Activated CD4-positive, alpha-beta T cell treated with anti-CD3 and anti-CD28 coated beads for 1 hour (primary cell): ENCODE results near the gene COQ10B.
"Not testable (repeated sequence)": the region's sequence is repeated elsewhere in the genome, so short reads cannot be mapped to it uniquely, and the experiment has no call there.

ENCODE experiments used
- DNase-seq: peaks from one replicate; pipeline ENCODE4 v3.0.0-alpha.2; 2020

The COQ10B gene

DNA sequence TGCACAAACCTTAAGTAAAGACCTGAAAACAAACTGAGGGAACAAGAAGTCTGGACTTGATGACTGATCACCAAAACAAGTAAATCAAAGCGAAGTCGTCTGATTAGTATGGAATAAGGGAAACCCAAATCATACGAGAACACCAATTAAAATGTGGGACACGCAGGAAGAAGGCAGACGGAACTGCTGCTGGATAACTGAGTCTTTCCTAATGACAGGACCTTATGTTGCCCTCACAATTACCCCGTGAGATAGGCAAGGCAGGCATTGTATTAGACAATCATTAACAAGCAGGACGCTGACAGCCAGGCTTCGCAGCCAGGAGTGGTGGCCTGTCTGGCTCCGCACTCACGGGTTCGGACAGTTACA lies 614 bp upstream of the COQ10B start:
- DNase-seq, result no peak

DNA sequence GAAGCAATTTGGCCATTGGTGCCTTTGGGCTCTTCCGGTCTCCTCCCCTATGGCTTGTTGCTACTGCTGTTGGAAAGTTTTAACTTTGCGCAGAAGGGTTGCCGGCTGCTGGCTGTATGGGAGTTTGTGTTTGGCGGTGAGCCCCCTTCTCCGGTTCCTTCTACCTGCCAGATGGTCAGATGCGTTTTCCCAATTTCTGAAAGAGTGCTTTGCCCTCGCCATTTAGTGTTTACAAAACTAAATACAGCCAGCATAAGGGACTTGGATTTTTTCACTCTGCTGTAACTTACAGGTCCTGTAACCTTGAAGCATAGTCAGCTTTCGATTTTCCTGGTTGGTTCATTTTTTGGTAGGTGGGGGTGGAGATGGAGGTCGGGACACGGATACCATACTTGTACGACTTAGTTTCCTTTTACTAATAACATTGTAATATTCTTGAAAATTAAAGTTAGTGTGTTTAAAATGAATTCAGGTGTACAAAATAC lies 604 bp downstream of the COQ10B start:
- DNase-seq, result no peak

DNA sequence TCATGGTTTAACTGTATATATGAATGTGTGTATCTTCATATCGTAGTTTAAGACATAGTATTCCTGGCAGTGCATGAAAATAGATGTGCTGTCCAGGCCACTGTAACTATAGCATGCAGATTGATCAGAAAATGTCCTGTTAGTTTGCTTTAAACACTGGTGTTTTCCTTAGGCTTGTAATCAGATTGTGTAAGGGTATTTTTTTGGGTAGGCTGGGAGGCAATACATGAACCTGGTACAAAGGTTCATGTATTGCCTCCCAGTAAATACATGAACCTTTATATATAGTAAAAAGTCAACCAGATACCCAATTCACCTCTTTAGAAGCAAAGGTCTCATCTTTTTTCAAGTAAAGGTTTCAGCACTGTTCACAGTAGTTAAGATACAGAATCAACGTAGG lies 1.6 kb downstream of the COQ10B start:
- no peak for DNase-seq

DNA sequence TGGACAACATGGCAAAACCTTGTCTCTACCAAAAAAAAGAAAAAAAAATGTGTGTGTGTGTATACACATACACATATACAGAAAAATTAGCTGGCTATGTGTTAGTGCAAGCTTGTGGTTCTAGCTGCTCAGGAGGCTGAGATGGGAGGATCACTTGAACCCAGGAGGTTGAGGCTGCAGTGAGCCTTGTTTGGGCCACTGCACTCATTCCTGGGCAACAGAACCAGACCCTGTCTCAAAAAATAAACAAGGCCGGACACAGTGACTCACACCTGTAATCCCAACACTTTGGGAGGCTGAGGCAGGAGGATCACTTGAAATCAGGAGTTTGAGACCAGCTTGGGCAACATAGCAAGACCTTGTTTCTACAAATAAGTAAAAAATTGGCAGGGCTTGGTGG lies 2.1 kb downstream of the COQ10B start:
- no peak for DNase-seq

DNA sequence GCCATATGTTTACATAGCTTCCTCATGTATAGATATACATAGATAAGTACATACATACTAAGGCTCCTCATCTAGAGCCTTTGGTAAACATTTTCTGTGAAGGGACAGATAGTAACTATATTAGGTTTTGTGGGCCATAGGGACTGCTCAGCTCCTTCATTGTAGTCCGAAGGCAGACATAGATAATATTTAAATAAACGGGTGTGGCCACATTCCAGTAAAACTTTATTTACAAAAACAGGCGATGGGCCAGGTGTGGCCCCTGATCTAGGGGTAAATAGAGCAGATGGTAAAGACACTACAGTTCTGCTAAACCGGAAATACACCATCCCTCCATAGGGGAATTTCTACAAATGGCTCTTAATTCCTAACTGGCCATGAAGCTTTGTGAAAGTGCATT lies 7.3 kb downstream of the COQ10B start:
- DNase-seq, result no peak

DNA sequence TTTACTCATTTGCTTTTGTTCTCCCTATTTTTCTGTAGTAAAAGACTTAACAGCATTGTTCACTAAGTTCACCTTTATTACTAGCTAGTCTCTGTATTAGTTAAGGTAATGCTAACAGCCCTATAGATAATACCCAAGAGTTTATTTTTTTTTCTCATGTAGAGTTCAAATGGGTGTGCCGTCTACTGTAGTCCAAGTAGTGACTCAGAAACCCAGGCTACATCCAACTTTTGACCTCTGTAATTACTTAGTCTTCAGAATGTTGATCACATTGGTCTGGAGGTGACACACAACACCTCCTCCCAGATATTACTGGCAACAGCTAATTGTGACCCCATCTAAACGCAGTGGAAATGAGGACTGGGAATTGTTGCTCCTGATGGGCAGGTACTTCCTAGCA lies 7.7 kb downstream of the COQ10B start:
- no peak for DNase-seq

DNA sequence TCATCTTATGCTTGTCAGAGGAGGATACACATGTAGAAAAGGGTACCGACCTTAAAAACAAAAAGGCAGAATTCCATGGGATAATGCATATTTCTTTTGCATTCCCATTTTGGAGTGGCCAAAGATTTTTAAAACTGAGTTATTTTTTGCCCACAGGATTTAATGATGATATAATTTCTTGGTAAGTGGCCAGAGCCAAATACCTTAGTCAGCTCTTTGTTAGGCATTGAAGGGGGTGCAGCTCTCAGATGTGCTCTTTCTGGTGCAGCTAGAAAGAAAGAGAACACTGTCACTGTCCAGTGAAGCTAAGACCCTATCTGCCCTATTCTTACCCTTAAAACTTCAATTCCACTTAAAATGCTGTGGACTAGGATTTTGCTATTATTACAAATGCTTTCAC lies 10.8 kb downstream of the COQ10B start:
- no peak for DNase-seq

DNA sequence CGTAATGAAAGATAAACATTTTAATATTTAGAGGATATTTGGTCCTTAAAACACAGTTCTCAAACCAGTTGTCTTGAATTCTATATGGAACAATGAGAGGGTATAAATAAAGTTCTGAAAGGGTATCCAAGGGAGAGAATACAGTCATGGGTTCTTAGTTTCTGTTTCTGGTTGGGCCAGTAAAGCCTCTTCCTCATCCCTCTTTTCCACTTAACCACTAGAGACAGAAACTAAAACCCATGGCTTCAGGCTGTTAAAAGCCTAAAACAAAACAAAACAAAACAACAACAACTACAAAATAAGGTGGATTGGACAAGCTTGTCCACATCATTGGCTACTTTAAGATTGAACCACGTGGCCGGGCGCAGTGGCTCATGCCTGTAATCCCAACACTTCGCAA lies 18.8 kb downstream of the COQ10B start:
- no peak for DNase-seq

DNA sequence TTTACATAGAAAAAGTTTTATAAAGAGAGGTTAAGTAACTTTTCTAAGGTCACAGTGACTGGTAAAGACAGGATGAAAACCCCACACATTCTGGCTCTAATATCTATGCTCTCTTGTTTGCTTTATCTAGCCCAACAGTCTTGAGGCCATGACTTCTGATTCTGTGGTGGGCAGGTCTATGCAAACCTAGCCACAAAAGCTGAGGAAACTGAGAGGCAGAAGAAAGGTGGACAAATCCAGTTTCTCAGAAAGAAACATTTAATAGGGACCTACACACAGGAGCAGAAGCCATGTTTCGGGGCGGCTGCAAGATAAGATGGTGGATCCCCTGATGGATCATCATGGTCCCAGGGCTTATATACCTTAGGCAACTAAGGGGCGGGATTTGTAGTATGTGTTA lies 24.4 kb downstream of the COQ10B start:
- DNase-seq, result no peak

DNA sequence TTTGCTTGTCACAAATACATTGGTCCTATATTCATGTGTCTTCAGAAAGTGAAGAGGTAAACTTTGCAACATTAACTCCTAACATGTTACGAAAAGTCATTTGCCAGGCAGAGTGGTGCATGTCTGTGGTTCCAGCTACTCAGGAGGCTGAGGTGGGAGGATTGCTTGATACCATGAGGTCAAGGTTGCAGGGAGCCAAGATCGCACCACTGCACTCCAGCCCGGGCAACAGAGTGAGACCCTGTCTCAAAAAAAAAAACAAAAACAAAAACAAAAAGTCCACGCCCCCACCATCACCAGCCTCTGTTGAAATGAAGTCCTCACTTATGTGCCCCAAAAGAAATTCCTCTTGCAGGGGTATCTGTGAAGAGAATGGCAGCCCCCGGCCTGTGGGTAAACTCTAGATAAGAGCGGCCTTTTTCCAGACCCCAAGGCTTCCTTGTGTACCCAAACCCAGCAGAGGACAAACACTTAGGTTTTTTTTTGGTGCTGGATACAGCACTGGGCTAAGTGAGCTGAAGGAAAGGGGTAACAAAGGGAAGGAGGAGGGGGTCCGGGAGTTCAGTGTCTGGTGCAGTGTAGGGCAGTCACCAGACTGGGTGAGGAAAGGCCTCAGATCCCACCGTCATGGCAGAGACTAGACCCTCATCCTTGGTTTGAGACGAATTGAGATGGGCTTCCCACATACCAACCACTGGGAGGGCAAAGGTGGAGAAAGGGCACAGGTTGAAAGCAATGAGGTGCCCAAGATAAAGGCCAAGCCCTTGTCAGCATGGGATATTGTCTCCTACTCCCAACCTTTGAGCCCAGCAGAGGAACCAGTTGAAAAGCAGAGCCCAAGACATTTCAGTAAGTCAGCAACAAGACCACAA lies 27.0 kb downstream of the COQ10B start:
- no peak for DNase-seq

DNA sequence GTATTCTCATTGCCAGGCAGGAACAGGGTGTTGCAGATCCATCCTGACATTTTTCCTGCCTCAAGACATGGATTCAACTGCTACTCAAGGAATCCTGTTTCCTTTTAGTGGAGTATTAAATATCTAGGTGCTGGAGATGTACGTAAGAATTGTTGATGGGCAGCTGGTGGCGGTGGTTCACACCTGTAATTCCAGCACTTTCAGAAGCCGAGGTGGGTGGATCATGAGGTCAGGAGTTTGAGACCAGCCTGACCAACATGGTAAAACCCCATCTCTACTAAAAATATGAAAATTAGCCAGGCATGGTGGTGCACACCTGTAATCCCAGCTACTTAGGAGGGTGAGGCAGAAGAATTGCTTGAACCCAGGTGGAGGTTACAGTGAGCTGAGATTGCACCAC lies 30.9 kb downstream of the COQ10B start:
- DNase-seq, result not testable (repeated sequence)

DNA sequence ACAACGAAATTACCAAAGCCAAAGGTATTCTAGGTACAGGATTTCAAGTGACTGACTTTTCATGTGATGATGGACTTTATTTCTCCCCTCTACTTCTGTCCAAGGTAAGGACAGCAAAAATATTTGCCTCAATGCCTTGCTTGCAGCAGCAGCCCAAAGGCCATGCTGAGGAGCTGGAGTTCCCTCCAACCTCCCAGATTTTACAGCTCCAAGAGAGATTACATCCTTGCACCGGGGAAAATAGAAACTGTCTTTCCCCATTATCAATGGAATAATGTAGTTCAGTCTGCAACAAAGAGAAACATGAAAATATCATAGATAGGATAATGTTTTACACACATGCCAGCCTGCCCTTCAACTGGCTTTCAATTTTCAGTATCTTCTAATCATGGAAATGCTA lies 32.8 kb downstream of the COQ10B start:
- DNase-seq, result no peak

DNA sequence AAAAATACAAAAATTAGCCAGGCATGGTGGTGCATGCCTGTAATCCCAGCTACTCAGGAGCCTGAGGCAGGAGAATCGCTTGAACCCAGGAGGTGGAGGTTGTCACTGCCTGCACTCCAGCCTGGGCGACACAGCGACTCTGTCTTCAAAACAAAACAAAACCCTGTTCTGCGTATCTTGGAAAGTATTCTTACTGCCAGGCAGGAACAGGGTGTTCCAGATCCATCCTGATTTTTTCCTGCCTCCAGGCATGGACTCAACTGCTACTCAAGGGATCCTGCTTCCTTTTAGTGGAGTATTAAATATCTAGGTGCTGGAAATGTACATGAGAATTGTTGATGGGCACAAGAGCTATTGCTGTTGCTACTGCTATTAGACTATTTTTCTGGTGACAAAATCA lies 34.0 kb downstream of the COQ10B start:
- no peak for DNase-seq

DNA sequence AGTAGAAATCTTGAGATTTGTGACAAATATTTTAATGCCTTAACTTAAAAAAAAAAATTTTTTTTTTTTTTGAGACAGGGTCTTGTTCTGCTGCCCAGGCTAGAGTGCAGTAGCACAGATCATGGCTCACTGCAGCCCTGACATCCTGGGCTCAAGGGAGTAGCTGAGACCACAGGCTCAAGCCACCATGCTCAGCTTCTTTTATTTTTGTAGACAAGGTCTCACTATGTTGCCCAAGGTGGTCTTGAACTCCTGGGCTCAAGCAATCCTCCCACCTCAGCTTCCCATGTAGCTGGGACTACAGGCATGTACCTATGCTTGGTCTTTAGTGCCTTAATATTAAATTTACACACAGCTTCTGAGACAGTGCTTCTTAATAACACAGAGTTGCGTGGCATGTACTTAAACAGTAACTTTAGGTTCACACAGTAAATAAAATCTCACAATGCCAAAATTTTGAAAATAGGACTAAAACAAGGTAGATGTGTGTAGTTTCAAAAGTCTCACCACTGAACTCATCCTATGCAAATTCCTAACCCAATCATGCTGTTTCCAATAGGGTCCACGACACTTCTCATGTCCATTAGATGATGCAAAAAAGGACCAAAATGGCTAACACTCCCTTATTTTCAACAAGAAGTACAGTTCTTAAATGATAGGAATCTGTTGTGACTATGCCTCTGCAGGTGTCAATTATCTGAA lies 42.2 kb downstream of the COQ10B start:
- no peak for DNase-seq

DNA sequence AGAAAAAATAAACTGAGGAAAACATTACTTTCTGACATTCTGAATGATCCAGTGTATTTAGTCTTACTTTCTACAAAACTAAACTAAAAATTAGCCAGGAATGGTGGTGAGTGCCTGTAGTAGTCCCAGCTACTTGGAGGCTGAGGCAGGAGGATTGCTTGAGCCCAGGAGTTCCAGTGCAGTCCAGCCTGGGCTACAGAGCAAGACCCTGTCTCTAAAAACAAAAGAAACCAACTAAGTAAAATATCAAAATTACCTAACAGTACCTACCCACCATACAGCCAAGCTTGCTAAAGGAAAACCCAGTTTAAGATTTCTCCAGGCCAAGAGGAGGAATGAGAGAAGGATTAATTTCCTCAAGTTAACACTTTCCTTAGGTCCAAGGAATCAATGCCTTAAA lies 43.3 kb downstream of the COQ10B start:
- DNase-seq, result no peak

DNA sequence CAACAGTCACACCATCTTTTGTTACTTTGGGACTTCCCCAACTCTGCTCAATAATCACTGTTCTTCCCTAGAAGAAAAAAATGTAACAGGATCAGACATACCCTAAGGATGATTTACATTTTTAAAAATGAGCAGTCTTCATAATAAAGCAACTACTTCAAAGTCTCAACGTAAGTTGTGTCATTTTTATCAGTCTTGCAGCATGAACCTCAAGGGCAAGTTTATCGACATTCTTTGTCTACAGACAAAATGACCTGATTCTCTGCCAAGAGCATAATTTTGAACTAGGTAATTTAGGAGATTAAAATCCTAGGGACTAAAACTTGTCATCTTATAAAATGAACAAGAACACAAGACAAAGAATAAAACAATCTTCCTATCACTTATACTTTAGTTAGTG lies 44.0 kb downstream of the COQ10B start:
- DNase-seq, result no peak

DNA sequence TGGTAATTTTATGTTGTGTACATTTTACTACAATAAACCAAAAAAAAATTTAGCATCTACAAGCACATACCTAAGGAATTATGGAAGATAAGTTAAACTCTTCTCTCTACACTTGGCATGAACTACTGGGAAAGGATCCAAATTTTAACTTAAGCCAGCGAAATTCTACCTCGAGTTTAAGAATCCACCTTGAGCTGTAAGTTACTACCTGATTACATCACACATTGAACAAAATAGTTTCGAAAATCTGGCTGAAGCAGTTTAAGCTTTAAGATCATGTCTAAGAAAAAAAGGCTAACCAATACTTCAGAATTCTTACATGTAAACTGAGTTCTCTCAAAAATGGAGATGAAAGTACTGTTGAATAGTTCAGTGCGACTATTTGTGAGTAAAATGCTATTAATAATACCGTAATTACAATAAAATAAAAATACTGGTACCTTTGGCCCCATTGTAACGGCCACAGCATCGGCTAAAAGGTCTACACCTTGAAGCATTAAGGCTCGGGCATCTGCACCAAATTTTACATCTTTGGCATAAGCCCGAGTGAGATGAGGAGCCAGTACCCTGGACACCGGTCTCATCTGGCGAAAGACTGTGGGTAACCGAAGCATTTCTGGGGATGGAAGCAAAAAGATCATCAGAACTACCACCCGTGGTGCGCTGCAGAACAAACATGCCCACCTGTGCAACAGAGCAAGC lies 45.0 kb downstream of the COQ10B start:
- no peak for DNase-seq

DNA sequence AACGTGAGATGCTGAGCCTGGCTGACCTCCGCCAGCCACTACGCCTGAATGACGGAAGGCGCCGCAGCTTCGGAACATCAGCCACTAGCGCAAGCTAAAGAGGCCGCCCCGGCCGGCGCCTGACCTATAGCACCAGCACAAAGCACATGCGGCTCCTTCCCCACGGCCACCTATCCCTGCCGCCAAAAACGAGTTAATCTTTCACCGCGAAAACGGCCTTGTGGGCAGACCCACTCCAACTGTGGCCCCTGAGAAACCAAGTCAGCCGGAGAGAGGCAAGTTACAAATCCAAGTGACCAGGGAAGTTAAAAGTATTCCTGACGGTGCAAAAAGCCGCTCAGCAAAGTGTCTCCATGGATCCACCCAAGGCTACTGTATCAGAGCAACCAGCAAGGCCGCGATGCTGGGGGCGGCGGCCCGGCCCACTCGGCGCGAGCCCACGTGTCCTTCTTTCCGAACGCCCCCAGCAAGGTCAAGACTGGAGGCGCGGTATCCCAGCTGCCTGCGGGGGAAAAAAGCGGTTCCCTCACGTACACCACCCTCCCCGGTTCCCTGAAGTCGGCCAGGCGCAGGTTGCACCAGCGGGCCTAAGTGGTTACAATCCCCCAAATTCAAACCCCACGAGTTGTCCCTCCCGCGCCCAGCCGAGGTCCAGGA lies 45.7 kb downstream of the COQ10B start:
- peak; percentile 28 for DNase-seq

DNA sequence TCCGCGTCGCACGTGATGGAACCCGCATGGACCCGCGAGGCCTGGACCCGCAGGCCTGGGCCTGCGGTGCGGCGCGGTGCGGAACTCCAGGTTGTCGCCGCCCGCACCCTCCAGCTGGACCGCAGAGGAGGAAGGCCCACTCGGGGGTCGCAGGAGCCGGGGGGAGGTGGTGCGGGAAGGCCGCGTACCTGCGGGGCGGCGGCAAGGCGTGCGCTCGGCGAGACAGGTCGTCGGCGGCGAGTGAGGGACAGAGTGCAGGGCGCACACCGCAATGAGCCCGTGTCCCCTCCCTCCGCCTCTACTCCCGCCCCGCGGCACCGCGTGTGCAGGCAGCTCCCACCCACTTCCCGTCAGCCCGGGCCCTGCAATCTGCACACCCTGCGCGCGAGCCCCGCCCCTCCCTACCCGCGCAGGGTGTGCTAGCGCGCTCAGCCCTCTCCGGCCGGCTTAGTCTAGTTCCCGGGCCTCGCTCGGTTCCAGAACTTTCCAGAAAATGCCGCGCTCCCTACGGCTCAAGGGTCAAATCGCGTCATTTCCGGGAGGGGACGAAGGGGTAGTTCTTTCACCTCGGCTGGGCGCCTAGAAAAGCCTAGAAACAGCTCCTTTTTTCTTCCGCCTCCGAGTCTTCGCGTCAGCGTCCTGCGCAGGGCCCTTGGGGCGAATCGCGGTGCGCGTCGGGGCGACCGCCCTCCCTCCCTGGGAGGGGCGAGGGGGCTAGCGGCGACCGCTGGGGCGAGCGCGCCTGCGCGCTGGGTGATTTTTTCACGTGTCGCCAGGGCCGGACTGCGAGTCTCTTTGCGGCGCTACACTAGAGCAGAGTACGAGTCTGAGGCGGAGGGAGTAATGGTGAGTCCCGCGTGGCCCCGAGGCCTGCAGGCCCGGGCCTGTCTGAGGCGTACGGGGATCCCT lies 46.5 kb downstream of the COQ10B start, which contains the start of the genes HSPD1 and HSPE1:
Gene HSPD1 (minus strand): TSS at position 247 of the 909 bp plus-strand sequence. CDS start 992 bp downstream, outside the sequence.
Gene HSPE1 (plus strand): TSS at position 786 of the 909 bp plus-strand sequence. CDS start 58 bp downstream, at position 844.
- peak; percentile 95 for DNase-seq

DNA sequence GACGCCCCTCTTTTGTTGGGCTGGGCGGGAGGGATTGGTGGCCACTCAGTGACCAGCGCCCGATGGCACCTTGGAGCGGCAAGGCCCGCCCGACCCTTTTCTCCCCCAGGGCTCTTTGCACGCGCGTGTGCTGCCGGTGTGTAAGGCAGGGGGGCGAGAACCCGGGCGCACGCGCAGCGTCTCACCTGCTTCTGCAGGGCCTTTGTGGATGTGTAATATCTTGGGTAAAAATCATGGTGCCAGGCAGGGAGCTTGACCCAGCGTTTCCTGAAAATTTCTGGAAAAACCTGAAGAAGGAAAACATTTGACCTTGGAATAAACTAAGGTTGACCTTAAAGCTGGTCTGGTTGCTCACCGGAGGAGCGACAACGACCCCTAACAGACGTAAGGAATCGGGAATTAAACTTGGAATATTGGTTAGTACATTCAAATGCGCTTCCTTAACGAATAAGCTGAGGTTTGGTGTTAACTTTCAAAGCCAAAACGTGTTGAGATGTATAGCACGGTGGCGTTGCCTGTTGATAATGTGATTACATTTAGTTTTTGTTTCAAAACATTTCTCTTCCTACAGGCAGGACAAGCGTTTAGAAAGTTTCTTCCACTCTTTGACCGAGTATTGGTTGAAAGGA lies 47.3 kb downstream of the COQ10B start:
- DNase-seq, result no peak

DNA sequence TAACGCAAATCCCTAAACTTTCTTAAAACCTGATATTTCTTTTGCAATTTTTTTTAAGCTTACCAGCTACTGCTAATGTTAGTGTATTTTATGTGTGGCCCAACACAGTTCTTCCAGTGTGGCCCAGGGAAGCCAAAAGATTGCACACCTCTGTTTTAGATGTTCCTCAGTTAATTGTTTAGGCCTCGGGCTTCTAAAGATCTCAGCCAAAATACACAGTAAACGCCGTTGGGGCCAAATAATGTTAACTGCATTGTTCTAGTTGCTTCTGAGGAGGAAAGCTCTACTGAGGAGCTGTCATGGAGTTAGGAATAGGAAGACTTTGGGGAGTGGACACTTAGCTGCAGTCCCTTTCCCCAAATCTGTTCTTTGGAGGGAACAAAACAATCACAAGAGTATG lies 48.8 kb downstream of the COQ10B start:
- no peak for DNase-seq
